PFSK-1 (cell line): ENCODE data around the gene ITCH.
A peak's percentile ranks its signal among the peaks of the same experiment; 100 is the strongest.

Experiments
- FOXP2 ChIP-seq: optimal IDR thresholded peaks from 2 replicates; pipeline ENCODE3; 2011; ENCODE audit warnings: borderline replicate concordance, control low read depth, inconsistent platforms; ENCODE audit not compliant: insufficient read depth; ENCODE audit errors: extremely low read length, extremely low read depth
- POLR2AphosphoS5 ChIP-seq: IDR thresholded peaks from 2 replicates; pipeline ENCODE4 v1.6.1; 2012; ENCODE audit warnings: low read depth, mild to moderate bottlenecking, control low read depth, low read length, moderate library complexity
- SIN3A ChIP-seq: IDR thresholded peaks from 2 replicates; pipeline ENCODE4 v1.6.1; 2012; ENCODE audit warnings: mild to moderate bottlenecking, low read length, moderate library complexity, borderline replicate concordance; ENCODE audit not compliant: insufficient read depth
- TAF1 ChIP-seq: IDR thresholded peaks from 2 replicates; pipeline ENCODE4 v1.6.1; 2012; ENCODE audit warnings: low read length, control low read depth, borderline replicate concordance; ENCODE audit not compliant: insufficient read depth
- TF ChIP-seq, protein P1 (sequence below), 2 experiments: IDR thresholded peaks; 2 replicates each; pipeline versions ENCODE4 v1.6.1 to v1.8.0; 2011 to 2012; ENCODE audit warnings: low read depth in 2 of 2, low read length in 2 of 2, control low read depth in 1 of 2, inconsistent platforms in 1 of 2, mild to moderate bottlenecking in 1 of 2, moderate library complexity in 1 of 2; ENCODE audit not compliant: insufficient read depth in 1 of 2

The ITCH gene

DNA sequence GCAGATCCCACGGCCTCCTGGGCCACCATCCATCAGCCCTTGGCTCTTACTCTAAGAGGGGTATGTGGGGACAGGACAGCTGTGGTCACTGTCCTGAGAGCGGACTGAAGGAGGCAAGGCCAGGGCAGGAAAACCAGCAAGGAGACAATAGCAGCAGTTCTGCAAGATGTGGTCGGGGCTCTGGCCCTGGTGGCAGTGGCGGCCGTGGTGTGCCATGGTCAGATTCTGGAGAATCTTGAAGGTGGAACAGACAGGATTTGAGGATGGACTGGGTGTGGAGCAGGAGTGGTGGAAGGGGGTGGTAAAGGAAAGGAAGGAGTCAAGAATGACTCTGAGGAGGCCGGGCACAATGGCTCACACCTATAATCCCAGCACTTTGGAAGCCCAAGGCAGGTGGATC lies 189.5 kb downstream of the ITCH start:
- TF ChIP-seq TAF1 (no peak), SIN3A (no peak), POLR2AphosphoS5 (no peak), FOXP2 (no peak)
- TF ChIP-seq, protein P1, sequence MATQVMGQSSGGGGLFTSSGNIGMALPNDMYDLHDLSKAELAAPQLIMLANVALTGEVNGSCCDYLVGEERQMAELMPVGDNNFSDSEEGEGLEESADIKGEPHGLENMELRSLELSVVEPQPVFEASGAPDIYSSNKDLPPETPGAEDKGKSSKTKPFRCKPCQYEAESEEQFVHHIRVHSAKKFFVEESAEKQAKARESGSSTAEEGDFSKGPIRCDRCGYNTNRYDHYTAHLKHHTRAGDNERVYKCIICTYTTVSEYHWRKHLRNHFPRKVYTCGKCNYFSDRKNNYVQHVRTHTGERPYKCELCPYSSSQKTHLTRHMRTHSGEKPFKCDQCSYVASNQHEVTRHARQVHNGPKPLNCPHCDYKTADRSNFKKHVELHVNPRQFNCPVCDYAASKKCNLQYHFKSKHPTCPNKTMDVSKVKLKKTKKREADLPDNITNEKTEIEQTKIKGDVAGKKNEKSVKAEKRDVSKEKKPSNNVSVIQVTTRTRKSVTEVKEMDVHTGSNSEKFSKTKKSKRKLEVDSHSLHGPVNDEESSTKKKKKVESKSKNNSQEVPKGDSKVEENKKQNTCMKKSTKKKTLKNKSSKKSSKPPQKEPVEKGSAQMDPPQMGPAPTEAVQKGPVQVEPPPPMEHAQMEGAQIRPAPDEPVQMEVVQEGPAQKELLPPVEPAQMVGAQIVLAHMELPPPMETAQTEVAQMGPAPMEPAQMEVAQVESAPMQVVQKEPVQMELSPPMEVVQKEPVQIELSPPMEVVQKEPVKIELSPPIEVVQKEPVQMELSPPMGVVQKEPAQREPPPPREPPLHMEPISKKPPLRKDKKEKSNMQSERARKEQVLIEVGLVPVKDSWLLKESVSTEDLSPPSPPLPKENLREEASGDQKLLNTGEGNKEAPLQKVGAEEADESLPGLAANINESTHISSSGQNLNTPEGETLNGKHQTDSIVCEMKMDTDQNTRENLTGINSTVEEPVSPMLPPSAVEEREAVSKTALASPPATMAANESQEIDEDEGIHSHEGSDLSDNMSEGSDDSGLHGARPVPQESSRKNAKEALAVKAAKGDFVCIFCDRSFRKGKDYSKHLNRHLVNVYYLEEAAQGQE (IDR thresholded peaks at IDR 0.05; ENCODE audit: insufficient read depth in 1 of 2, low read depth in 2 of 2, low read length in 2 of 2), result no peak

DNA sequence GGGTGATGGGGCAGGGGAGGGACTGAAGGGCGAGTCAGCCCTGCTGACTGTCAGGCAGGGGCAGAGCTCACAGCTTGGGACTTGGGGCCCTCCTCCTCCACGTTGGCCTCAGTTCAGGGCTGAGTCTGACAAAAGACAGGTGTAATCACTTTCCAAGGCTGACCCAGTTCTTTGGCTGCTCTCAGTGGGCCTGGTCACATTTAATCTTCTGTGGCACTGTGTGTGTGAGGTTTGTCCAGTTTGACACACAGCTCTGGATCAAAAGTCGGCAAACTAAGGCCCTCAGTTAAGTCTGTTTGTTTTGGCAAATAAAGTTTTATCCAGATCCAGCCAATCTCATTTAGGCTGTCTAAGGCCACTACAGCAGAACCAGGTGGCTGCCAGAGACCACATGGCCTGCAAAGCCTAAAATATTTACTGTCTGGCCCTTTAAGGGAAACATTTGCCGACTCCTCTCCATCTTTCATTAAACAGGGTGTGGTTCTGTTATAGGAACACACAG lies 190.3 kb downstream of the ITCH start:
- TF ChIP-seq, protein P1 (IDR thresholded peaks at IDR 0.05; ENCODE audit: insufficient read depth in 1 of 2, low read depth in 2 of 2, low read length in 2 of 2), result no peak
- TF ChIP-seq FOXP2 (no peak), SIN3A (no peak), TAF1 (no peak), POLR2AphosphoS5 (no peak)

DNA sequence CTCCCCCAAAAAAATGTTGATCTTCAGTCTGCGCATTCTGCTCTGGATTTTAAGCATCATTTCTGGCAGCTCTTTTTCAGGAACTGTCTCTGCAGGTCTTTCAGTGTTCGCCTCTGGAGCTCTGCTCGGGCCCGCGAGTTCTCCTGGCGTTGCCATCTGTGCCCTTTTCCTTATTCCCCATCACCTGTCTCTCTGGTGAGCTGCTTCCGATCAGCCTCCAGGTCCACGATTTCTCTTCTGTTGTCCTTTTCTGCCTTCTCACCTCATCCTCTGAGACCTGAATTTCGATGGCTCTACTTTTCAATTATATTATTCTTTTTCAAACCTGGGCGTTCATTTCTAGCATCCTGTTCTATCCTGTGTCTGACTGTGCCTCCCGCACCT lies 194.9 kb downstream of the ITCH start:
- no peak for TF ChIP-seq TAF1
- TF ChIP-seq, protein P1 (IDR thresholded peaks at IDR 0.05; ENCODE audit: insufficient read depth in 1 of 2, low read depth in 2 of 2, low read length in 2 of 2), result no peak
- TF ChIP-seq POLR2AphosphoS5, result no peak
- no peak for TF ChIP-seq FOXP2
- no peak for TF ChIP-seq SIN3A

DNA sequence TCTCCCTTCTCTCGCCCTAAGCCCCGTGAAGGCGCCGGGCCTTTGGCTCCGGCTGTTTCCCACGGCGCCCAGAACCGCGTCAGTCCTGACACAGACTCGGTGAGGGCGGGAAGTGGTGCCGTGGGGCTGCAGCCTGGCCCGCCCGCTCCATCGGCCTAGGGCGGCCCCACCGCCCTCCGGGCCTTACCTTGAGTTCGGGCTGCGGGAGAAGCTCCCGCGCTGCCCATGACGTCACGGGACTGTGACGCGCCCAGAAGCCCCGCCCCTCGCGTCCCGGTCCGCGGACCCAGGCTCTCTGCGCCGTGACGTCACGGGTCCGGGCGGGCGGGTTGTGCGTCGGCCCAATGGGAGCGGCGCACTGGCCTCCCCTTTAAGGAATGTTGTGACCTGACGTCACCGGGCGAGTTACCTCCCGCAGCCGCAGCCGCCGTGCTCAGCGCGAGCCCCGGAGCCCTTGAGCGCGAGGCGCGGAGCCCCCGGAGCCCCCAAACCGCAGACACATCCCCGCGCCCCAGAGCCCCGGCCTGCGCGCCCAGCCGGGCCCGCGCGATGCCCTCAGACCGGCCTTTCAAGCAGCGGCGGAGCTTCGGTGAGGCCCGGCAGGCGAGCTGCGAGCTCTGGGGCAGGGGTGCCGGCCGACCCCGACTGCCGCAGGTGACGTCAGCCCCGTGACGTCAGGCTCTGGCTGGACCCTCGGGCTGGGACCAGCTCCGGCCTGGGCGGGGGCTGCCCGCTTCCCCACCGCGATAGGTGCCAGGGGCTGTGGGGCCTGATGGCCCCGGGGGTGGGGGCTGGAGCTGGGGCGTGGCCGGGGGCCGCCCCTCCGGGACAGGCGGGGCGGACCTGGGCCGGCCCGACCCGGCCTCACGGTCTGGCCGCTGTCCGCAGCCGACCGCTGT lies 195.5 kb downstream of the ITCH start, which contains the start of gene MAP1LC3A:
MAP1LC3A (plus strand) TSS at position 399 of the 899 bp plus-strand sequence; CDS start at position 550, 151 bp downstream.
- TF ChIP-seq POLR2AphosphoS5, result no peak
- peak; percentile 62 for TF ChIP-seq FOXP2

DNA sequence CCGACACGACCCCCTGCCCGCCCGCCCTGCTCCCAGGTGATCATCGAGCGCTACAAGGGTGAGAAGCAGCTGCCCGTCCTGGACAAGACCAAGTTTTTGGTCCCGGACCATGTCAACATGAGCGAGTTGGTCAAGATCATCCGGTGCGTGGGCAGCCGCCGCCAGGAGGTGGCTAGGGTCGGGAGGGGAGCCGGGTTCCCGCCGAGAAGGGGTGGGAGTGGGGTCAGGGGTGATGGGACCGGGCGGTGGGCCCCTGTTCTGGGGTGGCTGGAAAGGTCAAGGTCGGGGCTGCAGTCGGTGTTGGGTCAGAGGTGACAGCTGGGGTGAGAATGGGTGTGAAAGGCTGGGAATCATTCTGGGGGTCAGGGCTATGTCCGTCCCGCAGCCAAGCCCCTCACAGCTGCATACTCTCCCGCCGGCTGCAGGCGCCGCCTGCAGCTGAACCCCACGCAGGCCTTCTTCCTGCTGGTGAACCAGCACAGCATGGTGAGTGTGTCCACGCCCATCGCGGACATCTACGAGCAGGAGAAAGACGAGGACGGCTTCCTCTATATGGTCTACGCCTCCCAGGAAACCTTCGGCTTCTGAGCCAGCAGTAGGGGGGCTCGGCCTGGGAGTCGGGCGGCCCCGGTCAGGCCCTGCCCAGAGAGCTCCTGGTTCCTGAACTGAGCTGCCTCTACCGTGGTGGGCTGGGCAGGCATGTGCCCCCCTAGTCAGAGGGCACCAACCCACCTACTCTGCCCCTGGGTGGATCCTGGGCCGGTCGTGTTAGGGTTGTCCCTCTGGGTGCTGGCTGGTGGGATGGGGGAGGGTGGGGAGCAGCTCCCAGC lies 196.5 kb downstream of the ITCH start:
- TF ChIP-seq SIN3A, result no peak
- TF ChIP-seq, protein P1 (IDR thresholded peaks at IDR 0.05; ENCODE audit: insufficient read depth in 1 of 2, low read depth in 2 of 2, low read length in 2 of 2), result no peak
- TF ChIP-seq POLR2AphosphoS5, result no peak
- TF ChIP-seq TAF1, result no peak
- TF ChIP-seq FOXP2, result no peak
